Breast epithelium (tissue), 4 donors: ENCODE data around the gene INTS6L. TPM values are rescaled to one million over a fixed set of nuclear protein-coding genes. Genes with fewer than 3 reads are reported as not detected.

Experiments used
- DNase-seq, 2 donors: peaks; one replicate each; pipeline ENCODE4 v3.0.0-alpha.2; 2019; ENCODE audit warnings: low spot score in 2 of 2
- H3K27ac ChIP-seq, 2 donors: fragments of 200-600 bp; sonication (generic) in 1 of 2; one replicate each; pipeline ENCODE4 v1.5.1; 2016 to 2019; ENCODE audit warnings: mild to moderate bottlenecking in 1 of 2
- H3K27me3 ChIP-seq, 2 donors: fragments of 200-600 bp; sonication (generic) in 1 of 2; one replicate each; pipeline versions ENCODE4 v1.5.1 to v1.6.0; 2017 to 2019; ENCODE audit warnings: control low read depth in 1 of 2, mild to moderate bottlenecking in 1 of 2
- H3K36me3 ChIP-seq: fragments of 200-600 bp; one replicate; pipeline ENCODE4 v1.5.1; 2019
- H3K4me1 ChIP-seq, 2 donors: fragments of 200-600 bp; sonication (generic); one replicate each; pipeline ENCODE4 v1.5.1; 2016 to 2019; ENCODE audit warnings: control low read depth in 1 of 2
- H3K4me3 ChIP-seq, 3 donors: fragments of 200-600 bp; sonication (generic); 1 replicate in 2 of 3; 2 replicates in 1 of 3; pipeline ENCODE4 v1.5.1; 2016 to 2019; ENCODE audit warnings: mild to moderate bottlenecking in 3 of 3, moderate library complexity in 2 of 3
- H3K9me3 ChIP-seq, 2 donors: fragments of 200-600 bp; sonication (generic) in 1 of 2; one replicate each; pipeline ENCODE4 v1.5.1; 2016 to 2019; ENCODE audit warnings: control low read depth in 1 of 2
- POLR2A ChIP-seq: fragments of 450-650 bp; IDR thresholded peaks from one replicate; pipeline ENCODE4 v1.6.1; 2016; ENCODE audit warnings: antibody characterized with exemption, mild to moderate bottlenecking, moderate library complexity
- POLR2AphosphoS5 ChIP-seq, 3 donors: sonication (generic); formaldehyde crosslinking; IDR thresholded peaks; one replicate each; pipeline ENCODE4 v1.6.1; 2017; ENCODE audit warnings: antibody characterized with exemption in 3 of 3
- intact Hi-C: fragments of 100-400 bp; cut with DNase I; formaldehyde crosslinking; loops from one replicate; pipeline ENCODE4 v1.15.1; 2023; ENCODE audit warnings: low total_unique reads
- total RNA-seq, 3 donors: library from RNA; depleted of rRNA; stranded (reverse); fragments of >200 nt; gene quantifications; one replicate each; pipeline ENCODE4 v1.1.0, GENCODE V29; 2016
- TF ChIP-seq, protein P1 (sequence below), 3 donors: fragments of 450-650 bp; IDR thresholded peaks; one replicate each; pipeline ENCODE4 v1.5.1; 2016 to 2017; ENCODE audit warnings: antibody characterized with exemption in 3 of 3, mild to moderate bottlenecking in 3 of 3, moderate library complexity in 3 of 3

The INTS6L gene
- total RNA-seq, 3 donors from 2014 or later, result 7.7 to 23.4 (median 12.5) TPM

- DNase-seq, result no peak
- intact Hi-C loops, result no loop called here
Observed at GRCh38 chrX:135531813-135532212, 11.4 kb downstream of the INTS6L start.

DNA sequence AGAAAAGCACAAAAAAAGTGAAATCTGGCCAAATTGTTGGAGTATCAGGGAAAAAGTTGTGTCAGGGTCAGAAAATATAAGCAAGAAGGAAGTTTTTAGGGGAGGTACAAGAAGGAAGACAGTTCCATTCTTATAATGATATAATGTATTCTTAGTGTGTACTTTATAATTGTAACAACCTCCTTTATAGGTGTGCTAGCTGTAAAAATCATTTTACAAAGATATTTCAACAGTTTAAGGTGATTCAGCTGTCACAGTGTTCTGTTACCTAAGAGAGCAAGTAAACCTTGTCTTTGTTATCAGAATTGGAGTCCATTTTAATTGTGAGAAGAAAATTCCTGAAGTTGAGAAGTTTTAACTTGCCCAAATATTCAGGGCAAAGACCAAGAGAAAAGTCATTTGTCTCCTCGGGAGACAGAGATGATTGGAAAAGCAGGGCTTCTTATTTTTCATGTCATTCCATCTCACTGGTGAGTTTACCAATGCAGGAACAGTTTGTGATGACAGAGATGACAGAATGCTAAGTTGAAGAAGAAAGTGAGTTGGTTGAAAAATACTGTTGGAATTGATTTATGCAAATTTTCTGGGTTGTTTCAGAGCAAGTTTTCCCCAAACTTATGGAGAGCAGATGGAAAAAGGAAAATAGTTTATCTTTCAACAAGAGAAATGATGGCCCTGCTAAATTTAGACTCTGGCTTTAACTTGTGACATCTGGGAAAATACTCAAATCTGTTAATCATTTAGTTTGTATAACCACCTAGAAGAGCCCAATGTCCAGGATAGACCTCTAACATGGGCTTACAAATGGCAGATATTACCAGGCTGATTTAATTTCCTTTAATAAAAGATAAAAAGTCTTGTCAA is 14.8 kb downstream of the INTS6L start:
- TF ChIP-seq, protein P1, sequence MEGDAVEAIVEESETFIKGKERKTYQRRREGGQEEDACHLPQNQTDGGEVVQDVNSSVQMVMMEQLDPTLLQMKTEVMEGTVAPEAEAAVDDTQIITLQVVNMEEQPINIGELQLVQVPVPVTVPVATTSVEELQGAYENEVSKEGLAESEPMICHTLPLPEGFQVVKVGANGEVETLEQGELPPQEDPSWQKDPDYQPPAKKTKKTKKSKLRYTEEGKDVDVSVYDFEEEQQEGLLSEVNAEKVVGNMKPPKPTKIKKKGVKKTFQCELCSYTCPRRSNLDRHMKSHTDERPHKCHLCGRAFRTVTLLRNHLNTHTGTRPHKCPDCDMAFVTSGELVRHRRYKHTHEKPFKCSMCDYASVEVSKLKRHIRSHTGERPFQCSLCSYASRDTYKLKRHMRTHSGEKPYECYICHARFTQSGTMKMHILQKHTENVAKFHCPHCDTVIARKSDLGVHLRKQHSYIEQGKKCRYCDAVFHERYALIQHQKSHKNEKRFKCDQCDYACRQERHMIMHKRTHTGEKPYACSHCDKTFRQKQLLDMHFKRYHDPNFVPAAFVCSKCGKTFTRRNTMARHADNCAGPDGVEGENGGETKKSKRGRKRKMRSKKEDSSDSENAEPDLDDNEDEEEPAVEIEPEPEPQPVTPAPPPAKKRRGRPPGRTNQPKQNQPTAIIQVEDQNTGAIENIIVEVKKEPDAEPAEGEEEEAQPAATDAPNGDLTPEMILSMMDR (IDR thresholded peaks at IDR 0.05), result no peak
- no peak for TF ChIP-seq POLR2A
- TF ChIP-seq POLR2AphosphoS5 (IDR thresholded peaks at IDR 0.05), result no peak
- Histone ChIP-seq H3K27me3 (peaks cover 0 to 19% of the 10 kb centered on the region in 2 donors), H3K4me3 (no peak overlapping the region), H3K36me3 (no peaks in the 10 kb centered on the region), H3K4me1 (no peaks in the 10 kb centered on the region), H3K9me3 (no peaks in the 10 kb centered on the region), H3K27ac (peak overlapping the region in 1 of 2 donors; percentile 22)
- no peak for DNase-seq
- intact Hi-C loops, result no loop called here

More at GRCh38 chrX:135531813-135532212, 11.4 kb downstream of the INTS6L start:
- Histone ChIP-seq H3K9me3 (no peaks in the 10 kb centered on the region), H3K36me3 (no peaks in the 10 kb centered on the region), H3K27me3 (peaks cover 0 to 28% of the 10 kb centered on the region in 2 donors), H3K27ac (peak overlapping the region in 1 of 2 donors; percentile 52), H3K4me3 (no peak overlapping the region), H3K4me1 (no peaks in the 10 kb centered on the region)
- TF ChIP-seq, protein P1 (IDR thresholded peaks at IDR 0.05), result no peak
- TF ChIP-seq POLR2A (no peak), POLR2AphosphoS5 (IDR thresholded peaks at IDR 0.05) (no peak)

DNA sequence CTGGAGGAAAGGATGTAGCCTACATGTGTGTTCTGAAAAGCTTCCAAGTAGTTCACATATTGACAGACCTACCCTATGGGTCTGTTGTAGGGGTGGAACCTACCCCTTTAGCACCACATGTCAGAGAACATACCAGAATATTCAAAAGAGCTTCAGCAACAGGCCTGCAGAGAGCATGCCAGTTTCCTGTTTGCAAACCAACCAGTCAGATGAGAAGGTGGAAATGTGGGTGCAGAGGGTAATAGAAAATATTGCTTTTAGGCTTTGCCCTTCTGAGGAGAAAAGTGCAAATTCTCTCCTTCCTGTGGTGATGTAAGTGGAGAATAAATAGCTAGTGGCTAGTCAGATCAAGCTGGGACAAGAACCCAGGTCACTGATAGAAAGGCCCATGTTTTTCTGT is 16.4 kb downstream of the INTS6L start:
- no peaks in the 10 kb centered on the region for H3K36me3 ChIP-seq
- no peak overlapping the region for H3K27ac ChIP-seq
- no peak overlapping the region for H3K4me3 ChIP-seq
- peaks cover 0 to 9% of the 10 kb centered on the region in 2 donors for H3K27me3 ChIP-seq
- no peak for DNase-seq
- no peaks in the 10 kb centered on the region for H3K9me3 ChIP-seq
- intact Hi-C loops, result no loop called here
- TF ChIP-seq POLR2A (no peak), POLR2AphosphoS5 (IDR thresholded peaks at IDR 0.05) (no peak)
- TF ChIP-seq, protein P1 (IDR thresholded peaks at IDR 0.05), result no peak
- no peaks in the 10 kb centered on the region for H3K4me1 ChIP-seq

DNA sequence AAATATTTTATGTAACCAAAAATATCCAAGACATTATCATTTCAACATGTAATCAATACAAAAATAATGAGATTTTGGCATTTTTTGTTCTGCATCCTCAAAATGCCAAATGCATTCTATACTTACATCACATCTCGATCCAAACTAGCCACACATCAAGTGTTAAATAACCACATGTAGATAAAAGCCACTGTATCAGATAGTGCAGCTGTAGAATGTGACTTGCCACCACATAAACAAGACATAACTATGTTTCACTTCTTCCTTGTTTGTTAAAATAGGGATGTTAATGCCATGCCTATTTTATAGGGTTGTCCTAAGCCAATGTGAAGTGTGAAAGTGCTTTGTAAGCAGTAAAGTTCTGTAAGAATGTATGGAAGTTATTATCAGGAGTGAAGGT is 20.9 kb downstream of the INTS6L start:
- no peaks in the 10 kb centered on the region for H3K36me3 ChIP-seq
- H3K4me1 ChIP-seq, result no peaks in the 10 kb centered on the region
- no peak for DNase-seq
- H3K27ac ChIP-seq, result no peak overlapping the region
- intact Hi-C loops, result no loop called here
- no peaks in the 10 kb centered on the region for H3K9me3 ChIP-seq
- peaks cover 0 to 7% of the 10 kb centered on the region in 2 donors for H3K27me3 ChIP-seq
- no peak for TF ChIP-seq POLR2A
- TF ChIP-seq, protein P1 (IDR thresholded peaks at IDR 0.05), result no peak
- TF ChIP-seq POLR2AphosphoS5 (IDR thresholded peaks at IDR 0.05), result no peak
- no peak overlapping the region for H3K4me3 ChIP-seq

GRCh38 chrX:135543172-135543571 is 22.7 kb downstream of the INTS6L start:
- H3K27ac ChIP-seq, result no peak overlapping the region
- intact Hi-C loops, result no loop called here
- no peak for DNase-seq
- H3K9me3 ChIP-seq, result no peaks in the 10 kb centered on the region
- TF ChIP-seq POLR2A (no peak), POLR2AphosphoS5 (IDR thresholded peaks at IDR 0.05) (no peak)
- TF ChIP-seq, protein P1 (IDR thresholded peaks at IDR 0.05), result no peak
- H3K4me3 ChIP-seq, result no peak overlapping the region
- peaks cover 0 to 7% of the 10 kb centered on the region in 2 donors for H3K27me3 ChIP-seq
- no peaks in the 10 kb centered on the region for H3K36me3 ChIP-seq
- no peaks in the 10 kb centered on the region for H3K4me1 ChIP-seq
